Measurements from ENCODE around the gene LDLRAD4. TPM values are rescaled to one million over a fixed set of nuclear protein-coding genes. Genes with fewer than 3 reads are reported as not detected.

The LDLRAD4 gene
- total RNA-seq, 1 experiment from 2014 or later: 1.7 TPM

DNA sequence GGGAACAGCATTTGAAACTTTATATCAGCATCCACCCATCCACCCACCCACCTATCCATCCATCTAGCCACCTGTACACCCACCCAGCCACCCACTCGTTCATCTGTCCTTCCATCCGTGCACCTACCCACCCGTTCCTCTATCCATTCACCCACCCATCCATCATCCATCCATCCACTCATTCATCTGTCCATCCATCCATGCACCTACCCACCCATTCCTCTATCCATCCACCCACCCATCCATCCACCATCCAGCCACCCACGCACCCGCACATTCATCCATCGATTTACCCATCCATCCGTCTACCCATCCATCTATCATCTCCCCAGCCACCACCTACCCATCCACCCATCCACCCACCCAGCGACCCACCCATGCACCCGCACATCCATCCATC, 24.8 kb downstream of the LDLRAD4 start:
- Histone ChIP-seq H3K4me2 (no peak overlapping the region), H3K27me3 (ENCODE audit: insufficient read depth, low read depth) (peaks cover 74% of the 10 kb centered on the region), H3K9me3 (ENCODE audit: insufficient read depth, low read depth) (no peaks in the 10 kb centered on the region), H3K36me3 (ENCODE audit: low read depth) (no peaks in the 10 kb centered on the region), H3K4me3 (no peak overlapping the region), H3K4me1 (replicated peaks; ENCODE audit: insufficient read depth) (no peaks in the 10 kb centered on the region), H3K27ac (no peak overlapping the region), H3F3A (ENCODE audit: insufficient read depth, low read depth) (no peaks in the 10 kb centered on the region), H4K20me1 (ENCODE audit: insufficient read depth) (no peaks in the 10 kb centered on the region), H3K79me2 (ENCODE audit: low read depth) (no peaks in the 10 kb centered on the region), H3K9me2 (ENCODE audit: insufficient read depth) (no peaks in the 10 kb centered on the region), H2AFZ (no peak overlapping the region)
- POLR2A ChIA-PET (ENCODE audit: unreplicated experiment): no interaction called here
- no TSS peak for BruUV-seq (replicated peaks)
- intact Hi-C loops (cut with micrococcal nuclease; ENCODE audit: unreplicated experiment): no loop called here
- TF ChIP-seq, protein P1, sequence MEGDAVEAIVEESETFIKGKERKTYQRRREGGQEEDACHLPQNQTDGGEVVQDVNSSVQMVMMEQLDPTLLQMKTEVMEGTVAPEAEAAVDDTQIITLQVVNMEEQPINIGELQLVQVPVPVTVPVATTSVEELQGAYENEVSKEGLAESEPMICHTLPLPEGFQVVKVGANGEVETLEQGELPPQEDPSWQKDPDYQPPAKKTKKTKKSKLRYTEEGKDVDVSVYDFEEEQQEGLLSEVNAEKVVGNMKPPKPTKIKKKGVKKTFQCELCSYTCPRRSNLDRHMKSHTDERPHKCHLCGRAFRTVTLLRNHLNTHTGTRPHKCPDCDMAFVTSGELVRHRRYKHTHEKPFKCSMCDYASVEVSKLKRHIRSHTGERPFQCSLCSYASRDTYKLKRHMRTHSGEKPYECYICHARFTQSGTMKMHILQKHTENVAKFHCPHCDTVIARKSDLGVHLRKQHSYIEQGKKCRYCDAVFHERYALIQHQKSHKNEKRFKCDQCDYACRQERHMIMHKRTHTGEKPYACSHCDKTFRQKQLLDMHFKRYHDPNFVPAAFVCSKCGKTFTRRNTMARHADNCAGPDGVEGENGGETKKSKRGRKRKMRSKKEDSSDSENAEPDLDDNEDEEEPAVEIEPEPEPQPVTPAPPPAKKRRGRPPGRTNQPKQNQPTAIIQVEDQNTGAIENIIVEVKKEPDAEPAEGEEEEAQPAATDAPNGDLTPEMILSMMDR (conservative IDR thresholded peaks at IDR 0.05): no peak
- no peak for TF ChIP-seq EZH2 (IDR thresholded peaks at IDR 0.05; ENCODE audit: low read depth)
- CTCF ChIA-PET: no interaction called here
- no peak for DNase-seq

DNA sequence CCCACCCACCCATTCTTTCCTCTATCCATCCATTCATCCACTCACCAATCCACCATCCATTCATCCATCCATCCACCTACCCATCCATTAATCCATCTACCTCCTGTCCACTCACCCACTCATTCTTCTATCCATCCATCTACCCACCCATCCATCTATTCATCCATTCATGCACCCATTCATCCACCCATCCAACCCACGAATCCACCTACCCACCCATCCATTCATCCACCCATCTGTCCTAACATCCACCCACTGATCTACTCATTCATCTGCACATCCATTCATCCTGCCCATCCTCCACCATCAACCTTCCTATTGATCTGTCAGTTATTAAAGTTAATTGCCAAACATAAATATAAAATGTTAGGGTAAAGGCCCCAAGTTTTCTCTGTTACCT, 25.6 kb downstream of the LDLRAD4 start:
- peaks cover 70% of the 10 kb centered on the region for H3K27me3 ChIP-seq (ENCODE audit: insufficient read depth, low read depth)
- H3K79me2 ChIP-seq (ENCODE audit: low read depth): no peaks in the 10 kb centered on the region
- ChIA-PET CTCF (no interaction called here), POLR2A (ENCODE audit: unreplicated experiment) (no interaction called here)
- H3K4me2 ChIP-seq: no peak overlapping the region
- H3K9me3 ChIP-seq (ENCODE audit: insufficient read depth, low read depth): no peaks in the 10 kb centered on the region
- DNase-seq: no peak
- H3K36me3 ChIP-seq (ENCODE audit: low read depth): no peaks in the 10 kb centered on the region
- H3K9me2 ChIP-seq (ENCODE audit: insufficient read depth): no peaks in the 10 kb centered on the region
- TF ChIP-seq EZH2 (IDR thresholded peaks at IDR 0.05; ENCODE audit: low read depth): no peak
- TF ChIP-seq, protein P1 (conservative IDR thresholded peaks at IDR 0.05): no peak
- intact Hi-C loops (cut with micrococcal nuclease; ENCODE audit: unreplicated experiment): no loop called here
- no peaks in the 10 kb centered on the region for H3F3A ChIP-seq (ENCODE audit: insufficient read depth, low read depth)
- H3K27ac ChIP-seq: no peak overlapping the region
- no peaks in the 10 kb centered on the region for H4K20me1 ChIP-seq (ENCODE audit: insufficient read depth)
- no peak overlapping the region for H3K4me3 ChIP-seq
- H3K4me1 ChIP-seq (replicated peaks; ENCODE audit: insufficient read depth): no peaks in the 10 kb centered on the region
- BruUV-seq (replicated peaks): no TSS peak
- no peak overlapping the region for H2AFZ ChIP-seq

DNA sequence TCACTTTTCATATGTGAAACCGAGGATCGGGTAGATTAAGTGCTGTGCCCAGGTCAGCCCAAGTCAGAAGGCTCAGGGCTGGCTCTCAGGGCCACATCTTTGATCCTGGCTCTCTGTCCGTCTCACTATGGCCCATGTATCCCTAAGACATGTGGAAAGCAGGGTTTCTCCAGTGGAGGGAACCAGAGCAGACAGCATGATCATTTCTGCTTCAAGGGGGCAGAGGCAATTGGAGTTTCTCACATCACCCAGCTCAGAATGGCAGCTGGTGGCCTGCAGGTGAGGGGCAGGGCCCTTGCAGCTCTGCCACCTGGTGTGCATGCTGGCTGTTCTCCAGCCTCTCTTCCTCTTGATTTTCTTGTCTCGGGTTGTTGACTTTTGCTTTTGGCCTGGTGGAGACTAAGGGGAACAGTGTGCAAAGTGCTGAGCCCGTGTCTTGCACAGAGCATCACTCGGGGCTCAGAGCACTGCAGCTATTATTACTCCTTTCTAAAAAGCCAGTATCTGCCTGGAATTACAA, 27.0 kb downstream of the LDLRAD4 start:
- Histone ChIP-seq H3K9me3 (ENCODE audit: insufficient read depth, low read depth) (no peaks in the 10 kb centered on the region), H3K36me3 (ENCODE audit: low read depth) (no peaks in the 10 kb centered on the region), H3K79me2 (ENCODE audit: low read depth) (no peaks in the 10 kb centered on the region), H3K4me2 (no peak overlapping the region), H3K4me3 (no peak overlapping the region), H4K20me1 (ENCODE audit: insufficient read depth) (no peaks in the 10 kb centered on the region), H3K27ac (no peak overlapping the region), H3K27me3 (ENCODE audit: insufficient read depth, low read depth) (peaks cover 60% of the 10 kb centered on the region), H3K9me2 (ENCODE audit: insufficient read depth) (no peaks in the 10 kb centered on the region), H3K4me1 (replicated peaks; ENCODE audit: insufficient read depth) (no peaks in the 10 kb centered on the region), H3F3A (ENCODE audit: insufficient read depth, low read depth) (no peaks in the 10 kb centered on the region), H2AFZ (no peak overlapping the region)
- ChIA-PET POLR2A (ENCODE audit: unreplicated experiment) (no interaction called here), CTCF (no interaction called here)
- BruUV-seq (replicated peaks): no TSS peak
- intact Hi-C loops (cut with micrococcal nuclease; ENCODE audit: unreplicated experiment): no loop called here
- no peak for DNase-seq
- TF ChIP-seq, protein P1 (conservative IDR thresholded peaks at IDR 0.05): no peak
- no peak for TF ChIP-seq EZH2 (IDR thresholded peaks at IDR 0.05; ENCODE audit: low read depth)

Measured in PC-9 (cell line).